Psoas muscle (tissue), 8 donors: ENCODE measurements around the gene BTG1. TPM values are rescaled to one million over a fixed set of nuclear protein-coding genes. Genes with fewer than 3 reads are reported as not detected.

Experiments
- ATAC-seq, 4 donors: fragments of 200-7000 bp; cut with Tn5 transposase; one replicate each; pipeline ENCODE4 v1.9.1; 2020; ENCODE audit warnings: moderate library complexity in 3 of 4, mild to moderate bottlenecking in 2 of 4
- DNase-seq, 2 donors: peaks; one replicate each; pipeline ENCODE4 v3.0.0-alpha.2; 2020
- H3K27ac ChIP-seq: fragments of 200-600 bp; one replicate; pipeline ENCODE4 v1.8.0; 2022
- H3K27me3 ChIP-seq, 3 donors: fragments of 200-600 bp in 1 of 3; one replicate each; pipeline versions ENCODE4 v1.6.1 to v1.8.0; 2013 to 2022; ENCODE audit warnings: low read length in 2 of 3, mild to moderate bottlenecking in 2 of 3, moderate library complexity in 1 of 3; ENCODE audit not compliant: insufficient read depth in 3 of 3
- H3K36me3 ChIP-seq, 2 donors: fragments of 200-600 bp in 1 of 2; one replicate each; pipeline versions ENCODE4 v1.6.1 to v1.8.0; 2013 to 2022; ENCODE audit warnings: low read depth in 1 of 2, mild to moderate bottlenecking in 1 of 2, moderate library complexity in 1 of 2; ENCODE audit not compliant: insufficient read depth in 1 of 2
- H3K4me1 ChIP-seq: fragments of 200-600 bp; one replicate; pipeline ENCODE4 v1.8.0; 2022
- H3K4me3 ChIP-seq: fragments of 200-600 bp; one replicate; pipeline ENCODE4 v1.8.0; 2022; ENCODE audit warnings: mild to moderate bottlenecking
- H3K9me3 ChIP-seq: fragments of 200-600 bp; one replicate; pipeline ENCODE4 v1.8.0; 2022
- WGBS, 3 donors: extraction: QIAGEN DNeasy Blood & Tissue Kit; methylation state at CpG; one replicate each; pipeline versions ENCODE4 v1.1.6 to v1.1.7; 2013; 5-methylcytosine and 5-hydroxymethylcytosine counted together
- intact Hi-C, 2 donors: fragments of 100-400 bp; cut with DNase I; formaldehyde crosslinking; loops; one replicate each; pipeline versions ENCODE4 v1.11.0 to v1.14.2; 2022
- polyA plus RNA-seq, 3 donors: library from polyadenylated mRNA; stranded (reverse); fragments of 200-250 nt; gene quantifications; one replicate each; pipeline ENCODE4 v1.2.3, GENCODE V29; 2013
- total RNA-seq, 4 donors: library from RNA; stranded (reverse); fragmentation: NEBNext Ultra II Directional in 2 of 4; extraction: Animal tissue kit (Norgen Biotek cat#: 25700) in 2 of 4; gene quantifications; one replicate each; pipeline versions ENCODE4 v1.2.1 to v1.2.4, GENCODE V29; 2021 to 2023
- TF ChIP-seq, protein P1 (sequence below): fragments of 200-600 bp; IDR thresholded peaks from one replicate; pipeline ENCODE4 v1.8.0; 2022; ENCODE audit warnings: antibody characterized with exemption
- donor health status: healthy with polysubstance abuse.
- donor health status: DM: no; HTN: no; CAD: no; lungs with moderate emphysema.
- donor health status: Bipolar disorder and iron deficiency.
- donor health status: healthy.
- donor health status: DM: yes; HTN: yes; CAD: no.
- donor health status: DM: no; HTN: no; CAD: no.
- donor health status: DM: no; HTN: no; CAD: no.
- donor health status: DM: yes; HTN: yes; CAD: no.

The BTG1 gene
- total and polyA plus RNA-seq, 7 donors, result 9.9 to 34.2 (median 18.4) TPM

- no peak for ATAC-seq
- Histone ChIP-seq H3K9me3 (peaks cover 7% of the 10 kb centered on the region), H3K4me3 (no peak overlapping the region), H3K4me1 (no peaks in the 10 kb centered on the region), H3K36me3 (no peaks in the 10 kb centered on the region), H3K27ac (no peak overlapping the region), H3K27me3 (no peaks in the 10 kb centered on the region)
- no peak for DNase-seq
- TF ChIP-seq, protein P1, sequence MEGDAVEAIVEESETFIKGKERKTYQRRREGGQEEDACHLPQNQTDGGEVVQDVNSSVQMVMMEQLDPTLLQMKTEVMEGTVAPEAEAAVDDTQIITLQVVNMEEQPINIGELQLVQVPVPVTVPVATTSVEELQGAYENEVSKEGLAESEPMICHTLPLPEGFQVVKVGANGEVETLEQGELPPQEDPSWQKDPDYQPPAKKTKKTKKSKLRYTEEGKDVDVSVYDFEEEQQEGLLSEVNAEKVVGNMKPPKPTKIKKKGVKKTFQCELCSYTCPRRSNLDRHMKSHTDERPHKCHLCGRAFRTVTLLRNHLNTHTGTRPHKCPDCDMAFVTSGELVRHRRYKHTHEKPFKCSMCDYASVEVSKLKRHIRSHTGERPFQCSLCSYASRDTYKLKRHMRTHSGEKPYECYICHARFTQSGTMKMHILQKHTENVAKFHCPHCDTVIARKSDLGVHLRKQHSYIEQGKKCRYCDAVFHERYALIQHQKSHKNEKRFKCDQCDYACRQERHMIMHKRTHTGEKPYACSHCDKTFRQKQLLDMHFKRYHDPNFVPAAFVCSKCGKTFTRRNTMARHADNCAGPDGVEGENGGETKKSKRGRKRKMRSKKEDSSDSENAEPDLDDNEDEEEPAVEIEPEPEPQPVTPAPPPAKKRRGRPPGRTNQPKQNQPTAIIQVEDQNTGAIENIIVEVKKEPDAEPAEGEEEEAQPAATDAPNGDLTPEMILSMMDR, result no peak
- 97 to 98% (median 98%) methylated on average over 2 of the region's 2 CpGs for WGBS, 3 donors
- intact Hi-C loops, result no loop called here
Measured at GRCh38 chr12:92114834-92115233, 30.8 kb downstream of the BTG1 start.

DNA sequence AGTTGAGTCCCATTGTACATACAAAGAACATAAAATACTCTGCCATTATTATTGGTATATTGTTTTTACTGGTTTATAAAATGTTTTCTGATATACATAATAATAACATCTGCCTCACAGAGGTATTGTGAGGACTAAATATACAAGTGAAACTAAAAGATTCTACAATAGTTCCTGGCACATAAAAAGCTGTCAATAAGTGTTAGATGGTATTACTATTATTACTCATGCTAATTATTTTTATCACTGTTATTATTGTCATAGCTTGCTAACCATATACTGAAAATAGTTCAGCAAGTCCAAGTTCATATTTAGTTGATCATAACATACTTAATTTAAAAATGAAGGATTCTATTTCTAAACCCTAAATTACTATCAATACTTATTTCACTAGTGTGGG lies 34.4 kb downstream of the BTG1 start:
- Histone ChIP-seq H3K9me3 (no peaks in the 10 kb centered on the region), H3K4me1 (no peaks in the 10 kb centered on the region), H3K36me3 (no peaks in the 10 kb centered on the region), H3K27me3 (no peaks in the 10 kb centered on the region), H3K4me3 (no peak overlapping the region), H3K27ac (no peak overlapping the region)
- DNase-seq (no peak), ATAC-seq (no peak)
- intact Hi-C loops, result no loop called here
- TF ChIP-seq, protein P1, result no peak

GRCh38 chr12:92110083-92110640 lies 35.5 kb downstream of the BTG1 start:
- Histone ChIP-seq H3K4me3 (no peak overlapping the region), H3K27me3 (no peaks in the 10 kb centered on the region), H3K27ac (no peak overlapping the region), H3K9me3 (no peaks in the 10 kb centered on the region), H3K36me3 (no peaks in the 10 kb centered on the region), H3K4me1 (no peaks in the 10 kb centered on the region)
- WGBS, 3 donors, result 92 to 97% (median 93%) methylated on average over 1 of the region's 1 CpG
- DNase-seq (no peak), ATAC-seq (no peak)
- intact Hi-C loops, result no loop called here
- TF ChIP-seq, protein P1, result no peak

GRCh38 chr12:92109613-92110012 lies 36.0 kb downstream of the BTG1 start:
- H3K27me3 ChIP-seq, result no peaks in the 10 kb centered on the region
- intact Hi-C loops, result no loop called here
- no peak overlapping the region for H3K27ac ChIP-seq
- DNase-seq (no peak), ATAC-seq (no peak)
- H3K4me1 ChIP-seq, result no peaks in the 10 kb centered on the region
- H3K36me3 ChIP-seq, result no peaks in the 10 kb centered on the region
- WGBS, 3 donors, result 97 to 100% (median 99%) methylated on average over 4 of the region's 4 CpGs
- H3K4me3 ChIP-seq, result no peak overlapping the region
- no peaks in the 10 kb centered on the region for H3K9me3 ChIP-seq
- TF ChIP-seq, protein P1, result no peak

- no peaks in the 10 kb centered on the region for H3K4me1 ChIP-seq
- intact Hi-C loops, result no loop called here
- no peaks in the 10 kb centered on the region for H3K27me3 ChIP-seq
- DNase-seq, result no peak
- no peak for ATAC-seq
- TF ChIP-seq, protein P1, result no peak
- no peak overlapping the region for H3K4me3 ChIP-seq
- no peaks in the 10 kb centered on the region for H3K9me3 ChIP-seq
- 71 to 86% (median 77%) methylated on average over 3 of the region's 3 CpGs for WGBS, 3 donors
- no peak overlapping the region for H3K27ac ChIP-seq
- H3K36me3 ChIP-seq, result no peaks in the 10 kb centered on the region
Measured at GRCh38 chr12:92108651-92109050, 37.0 kb downstream of the BTG1 start.
